Measurements from ENCODE around the gene GMDS.
"Not testable (repeated sequence)": the region's sequence is repeated elsewhere in the genome, so short reads cannot be mapped to it uniquely, and the experiment has no call there.

Gene GMDS

DNA sequence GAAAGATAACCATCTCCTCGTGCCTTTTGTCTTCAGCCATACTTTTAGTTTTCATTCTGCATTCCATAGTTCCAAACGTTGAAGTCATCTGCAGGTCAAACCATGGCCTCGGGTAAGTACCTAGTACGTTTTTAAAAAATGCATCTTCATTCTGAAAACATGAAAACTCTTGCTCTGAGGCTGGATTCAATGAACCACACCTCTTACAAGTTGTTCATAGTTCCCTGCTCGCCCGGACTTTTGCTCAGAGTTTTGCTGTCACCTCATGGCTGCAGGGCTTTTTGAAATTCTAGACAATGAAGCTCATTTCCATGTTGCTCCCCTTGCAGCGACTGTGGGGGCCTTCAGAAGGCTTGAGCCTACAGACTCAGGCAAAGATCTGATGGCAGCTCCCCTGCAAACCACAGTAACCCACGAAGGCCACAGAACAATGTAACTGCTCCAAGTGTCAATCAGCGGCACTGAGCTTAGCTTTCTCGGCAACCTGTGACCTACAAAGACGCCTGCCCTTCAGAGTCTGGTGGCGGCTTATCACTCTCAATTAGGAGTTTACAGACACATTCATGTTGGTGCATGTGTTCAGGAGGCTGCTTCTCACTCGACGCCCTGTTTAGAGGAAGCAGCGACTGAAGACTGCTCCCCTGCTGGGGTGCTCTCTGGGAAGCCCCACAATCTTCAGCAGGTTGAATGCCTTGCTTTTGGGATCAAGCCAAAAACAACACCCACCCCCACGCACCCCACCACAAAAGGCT lies 574.5 kb downstream of the GMDS start:
- Mint-ChIP-seq H3K36me3 (ENCODE audit: insufficient read depth) (peaks cover 3% of the 10 kb centered on the region), H3K9me3 (no peaks in the 10 kb centered on the region), H3K4me1 (ENCODE audit: low read depth in 2 of 2) (no peaks in the 10 kb centered on the region), H3K27ac (no peak overlapping the region), H3K27me3 (no peaks in the 10 kb centered on the region), H3K4me3 (no peak overlapping the region)
- ATAC-seq (replicated peaks) (no peak), DNase-seq (no peak)

DNA sequence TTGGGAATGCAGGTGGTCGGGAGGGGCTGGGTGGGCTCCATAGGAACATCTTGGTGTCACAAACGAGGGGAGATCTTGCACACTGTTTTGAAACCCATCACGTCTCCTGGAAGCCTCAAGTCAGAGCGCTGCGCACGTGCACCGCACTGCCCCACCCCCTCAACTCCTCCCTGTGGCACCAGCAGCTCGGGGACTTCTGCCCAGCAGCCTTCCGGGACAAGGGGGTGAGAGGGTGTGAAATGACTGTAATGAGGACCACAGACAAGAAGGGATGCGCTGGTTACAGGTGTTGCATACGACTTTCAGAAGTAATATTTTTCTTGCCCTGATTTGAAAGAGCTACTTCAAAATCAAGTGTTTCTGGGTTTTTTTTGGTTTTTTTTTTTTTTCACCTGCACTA lies 575.4 kb downstream of the GMDS start:
- Mint-ChIP-seq H3K4me3 (no peak overlapping the region), H3K27me3 (no peaks in the 10 kb centered on the region), H3K36me3 (ENCODE audit: insufficient read depth) (peaks cover 3% of the 10 kb centered on the region), H3K27ac (no peak overlapping the region), H3K4me1 (ENCODE audit: low read depth in 2 of 2) (no peaks in the 10 kb centered on the region), H3K9me3 (no peaks in the 10 kb centered on the region)
- DNase-seq, result no peak
- ATAC-seq (replicated peaks), result no peak

DNA sequence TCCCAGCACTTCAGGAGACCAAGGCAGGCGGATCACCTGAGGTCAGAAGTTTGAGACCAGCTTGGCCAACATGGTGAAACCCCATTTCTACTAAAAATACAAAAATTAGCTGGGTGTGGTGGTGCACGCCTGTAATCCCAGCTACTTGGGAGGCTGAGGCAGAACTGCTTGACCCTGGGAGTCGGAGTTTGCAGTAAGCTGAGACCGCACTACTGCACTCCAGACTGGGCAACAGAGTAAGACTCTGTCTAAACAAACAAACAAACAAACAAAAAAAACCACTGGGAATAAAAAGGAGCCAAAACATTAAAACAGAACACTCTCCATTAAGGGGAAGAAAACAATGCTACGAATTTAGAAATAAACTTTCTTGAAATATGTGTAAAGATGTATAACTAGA lies 576.9 kb downstream of the GMDS start:
- not testable (repeated sequence) for DNase-seq; ATAC-seq (replicated peaks); H3K4me1 Mint-ChIP-seq (ENCODE audit: low read depth in 2 of 2); H3K36me3 Mint-ChIP-seq (ENCODE audit: insufficient read depth); H3K27me3 Mint-ChIP-seq; H3K9me3 Mint-ChIP-seq; H3K27ac Mint-ChIP-seq; H3K4me3 Mint-ChIP-seq

DNA sequence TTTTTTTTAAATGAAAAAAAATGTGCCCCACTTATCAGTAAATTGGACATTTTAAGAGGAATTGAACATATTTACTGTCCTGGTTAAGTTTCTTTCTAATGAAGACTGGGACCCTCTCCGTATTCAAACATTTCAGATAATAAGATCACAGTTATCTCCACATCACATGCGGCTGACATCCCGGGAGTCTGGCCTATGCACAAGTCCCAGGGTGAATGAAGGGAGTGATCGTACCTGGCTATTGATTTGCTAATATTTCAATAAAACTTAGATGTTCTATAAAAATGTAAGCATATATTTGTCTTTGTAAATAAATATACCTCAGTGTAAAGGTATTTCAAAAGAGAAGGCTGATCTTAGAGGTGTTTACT lies 577.6 kb downstream of the GMDS start:
- no peaks in the 10 kb centered on the region for H3K4me1 Mint-ChIP-seq (ENCODE audit: low read depth in 2 of 2)
- no peak overlapping the region for H3K27ac Mint-ChIP-seq
- ATAC-seq (replicated peaks) (no peak), DNase-seq (no peak)
- H3K27me3 Mint-ChIP-seq, result no peaks in the 10 kb centered on the region
- H3K4me3 Mint-ChIP-seq, result no peak overlapping the region
- no peaks in the 10 kb centered on the region for H3K9me3 Mint-ChIP-seq
- H3K36me3 Mint-ChIP-seq (ENCODE audit: insufficient read depth), result peaks cover 3% of the 10 kb centered on the region

DNA sequence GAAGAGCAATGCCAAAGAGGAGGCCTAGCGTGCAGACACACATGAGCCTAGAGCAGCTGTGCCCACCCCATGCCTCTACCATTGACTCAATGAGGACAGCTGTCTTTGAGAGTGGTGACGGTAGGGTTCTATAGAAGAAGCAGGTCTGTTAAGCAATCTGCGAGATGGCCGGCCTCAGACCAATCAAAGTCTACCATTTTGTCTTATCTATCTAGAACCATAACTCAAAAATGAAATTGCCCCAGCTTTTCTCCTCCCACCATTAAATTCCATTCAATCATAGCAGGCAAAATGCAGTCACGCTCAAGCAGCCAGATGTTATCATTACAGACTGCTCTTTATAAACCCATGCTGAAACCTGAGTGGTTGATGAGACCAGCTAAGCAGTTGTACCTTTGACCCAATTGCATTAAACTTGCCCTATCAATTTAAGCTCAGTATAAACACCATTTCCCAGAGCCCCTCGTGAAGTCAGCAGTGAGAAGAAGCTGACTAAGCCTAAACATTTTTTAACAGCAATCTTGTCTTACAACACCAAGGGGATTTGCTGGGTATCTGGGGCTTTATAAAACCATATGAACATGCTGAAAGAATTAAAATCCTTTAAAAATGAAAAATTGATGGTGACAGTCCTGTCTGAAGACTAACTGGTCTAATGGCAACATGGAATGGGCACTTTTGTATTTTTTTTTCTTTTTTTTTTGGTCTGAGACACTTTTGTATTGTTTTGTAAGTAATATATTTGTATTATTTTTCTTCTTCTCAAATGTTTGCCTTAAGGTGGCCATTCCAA lies 578.2 kb downstream of the GMDS start:
- ATAC-seq (replicated peaks), result no peak
- no peaks in the 10 kb centered on the region for H3K9me3 Mint-ChIP-seq
- no peak overlapping the region for H3K4me3 Mint-ChIP-seq

DNA sequence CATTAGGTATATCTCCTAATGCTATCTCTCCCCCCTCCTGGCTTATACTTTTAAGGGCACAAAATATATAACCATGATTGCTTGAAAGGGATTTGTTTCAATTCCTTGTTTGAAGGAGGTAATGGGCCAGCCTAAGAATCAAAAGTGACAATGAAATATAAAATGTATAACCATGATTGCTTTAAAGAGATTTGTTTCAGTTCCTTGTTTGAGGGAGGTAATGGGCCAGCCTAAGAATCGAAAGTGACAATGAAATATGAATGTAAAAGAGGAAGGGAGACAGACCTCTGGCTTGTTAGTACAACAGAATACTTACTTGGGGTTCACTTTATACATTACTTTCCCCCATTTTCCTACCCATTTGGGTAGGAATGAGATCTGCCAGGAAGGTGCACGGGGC lies 580.2 kb downstream of the GMDS start:
- no peaks in the 10 kb centered on the region for H3K36me3 Mint-ChIP-seq (ENCODE audit: insufficient read depth)
- no peak overlapping the region for H3K27ac Mint-ChIP-seq
- ATAC-seq (replicated peaks) (peak; percentile 27), DNase-seq (no peak)
- no peak overlapping the region for H3K4me3 Mint-ChIP-seq
- no peaks in the 10 kb centered on the region for H3K27me3 Mint-ChIP-seq
- no peaks in the 10 kb centered on the region for H3K9me3 Mint-ChIP-seq
- peaks cover 0 to 5% of the 10 kb centered on the region in 2 donors for H3K4me1 Mint-ChIP-seq (ENCODE audit: low read depth in 2 of 2)

More for the DNA sequence above, 578.2 kb downstream of the GMDS start:
- Mint-ChIP-seq H3K27me3 (no peaks in the 10 kb centered on the region), H3K36me3 (ENCODE audit: insufficient read depth) (peaks cover 3% of the 10 kb centered on the region), H3K27ac (no peak overlapping the region), H3K4me1 (ENCODE audit: low read depth in 2 of 2) (peaks cover 0 to under 1% of the 10 kb centered on the region in 2 donors)
- DNase-seq, result no peak

DNA sequence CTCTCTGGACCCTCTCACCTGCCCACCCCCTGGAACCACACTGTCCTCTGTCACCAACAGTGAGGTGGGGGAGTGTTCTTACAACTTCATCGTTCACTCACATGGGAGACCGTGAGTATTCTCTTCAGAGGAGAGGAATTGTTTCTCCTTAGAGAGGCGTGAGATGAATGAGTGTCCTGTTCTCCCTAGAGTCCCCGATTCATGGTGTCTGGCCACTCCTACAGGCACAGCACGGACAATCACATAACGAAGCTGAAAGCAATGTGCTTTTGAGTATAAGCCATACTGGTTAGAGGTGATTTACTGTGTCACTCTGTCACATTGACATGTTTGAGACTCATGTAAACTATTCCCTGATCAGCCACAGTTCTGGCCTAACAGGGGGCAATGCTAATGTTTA lies 581.1 kb downstream of the GMDS start:
- ATAC-seq (replicated peaks) (no peak), DNase-seq (no peak)
- Mint-ChIP-seq H3K9me3 (no peaks in the 10 kb centered on the region), H3K36me3 (ENCODE audit: insufficient read depth) (no peaks in the 10 kb centered on the region), H3K27ac (no peak overlapping the region), H3K27me3 (no peaks in the 10 kb centered on the region), H3K4me3 (no peak overlapping the region), H3K4me1 (ENCODE audit: low read depth in 2 of 2) (peaks cover 0 to 12% of the 10 kb centered on the region in 2 donors)

DNA sequence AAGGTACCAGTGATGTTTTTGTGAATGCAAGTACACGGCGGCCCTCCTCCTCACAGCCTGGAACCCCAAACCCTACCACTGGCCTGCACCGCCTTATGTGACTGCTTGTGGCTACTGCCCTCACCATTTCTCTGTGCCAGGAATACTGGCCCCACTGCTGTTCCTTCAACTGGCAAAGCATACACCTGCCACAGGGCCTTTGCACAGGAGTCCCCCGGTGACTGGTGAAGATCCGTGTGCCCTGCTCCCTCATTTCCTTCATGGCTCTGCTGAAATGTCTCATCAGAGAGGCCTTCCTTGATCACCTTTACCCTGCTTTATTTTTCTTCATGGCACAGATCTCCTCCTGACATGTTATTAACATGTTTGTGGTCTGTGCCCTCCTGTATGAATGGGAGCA lies 581.9 kb downstream of the GMDS start:
- ATAC-seq (replicated peaks), result no peak
- Mint-ChIP-seq H3K4me3 (no peak overlapping the region), H3K9me3 (no peaks in the 10 kb centered on the region), H3K27me3 (no peaks in the 10 kb centered on the region), H3K27ac (no peak overlapping the region), H3K36me3 (ENCODE audit: insufficient read depth) (no peaks in the 10 kb centered on the region), H3K4me1 (ENCODE audit: low read depth in 2 of 2) (peaks cover 0 to 12% of the 10 kb centered on the region in 2 donors)
- no peak for DNase-seq

DNA sequence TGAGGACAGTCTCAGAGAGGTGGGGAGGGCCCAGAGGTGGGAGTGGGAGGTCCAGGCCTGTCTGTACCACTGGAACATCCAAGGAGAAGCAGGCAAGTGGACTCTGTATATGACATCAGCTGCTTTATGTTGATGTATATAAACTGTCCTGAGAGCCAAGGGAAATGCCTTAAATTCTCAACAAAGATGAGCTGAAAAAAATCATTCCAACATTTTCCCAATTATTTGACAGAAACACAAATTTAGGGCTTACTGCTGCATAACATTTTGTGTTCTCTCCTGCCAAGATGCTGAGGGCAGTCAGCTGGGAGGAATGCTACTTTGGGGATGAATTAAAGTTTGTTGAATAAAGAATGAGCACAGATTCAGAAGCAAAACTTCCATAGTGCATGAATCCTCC lies 582.9 kb downstream of the GMDS start:
- Mint-ChIP-seq H3K9me3 (no peaks in the 10 kb centered on the region), H3K4me3 (no peak overlapping the region), H3K27ac (no peak overlapping the region), H3K36me3 (ENCODE audit: insufficient read depth) (peaks cover 3% of the 10 kb centered on the region), H3K4me1 (ENCODE audit: low read depth in 2 of 2) (peaks cover 0 to 12% of the 10 kb centered on the region in 2 donors), H3K27me3 (no peaks in the 10 kb centered on the region)
- ATAC-seq (replicated peaks) (no peak), DNase-seq (no peak)

DNA sequence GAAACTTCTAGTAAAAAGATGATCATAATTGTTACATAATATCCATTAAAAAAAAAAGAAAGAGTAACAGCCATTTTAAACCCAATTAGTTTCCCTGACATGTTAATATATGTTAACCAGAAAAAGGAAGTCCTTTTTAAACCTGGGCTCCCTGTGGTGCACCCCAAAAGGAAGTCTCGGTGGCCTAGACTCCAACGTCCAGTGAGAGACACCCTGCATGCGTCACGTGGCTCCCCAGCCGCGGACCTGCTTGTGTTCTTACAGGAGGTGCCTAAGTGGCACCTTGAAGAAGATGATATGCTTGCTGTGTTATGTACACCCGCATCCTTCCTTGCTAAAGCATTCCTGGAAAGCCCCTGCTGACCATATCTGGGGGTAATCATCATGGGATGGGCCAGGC lies 585.6 kb downstream of the GMDS start:
- Mint-ChIP-seq H3K4me3 (no peak overlapping the region), H3K4me1 (ENCODE audit: low read depth in 2 of 2) (peaks cover 0 to 12% of the 10 kb centered on the region in 2 donors), H3K36me3 (ENCODE audit: insufficient read depth) (peaks cover 4% of the 10 kb centered on the region), H3K27me3 (no peaks in the 10 kb centered on the region), H3K27ac (no peak overlapping the region), H3K9me3 (no peaks in the 10 kb centered on the region)
- no peak for ATAC-seq (replicated peaks)
- no peak for DNase-seq

DNA sequence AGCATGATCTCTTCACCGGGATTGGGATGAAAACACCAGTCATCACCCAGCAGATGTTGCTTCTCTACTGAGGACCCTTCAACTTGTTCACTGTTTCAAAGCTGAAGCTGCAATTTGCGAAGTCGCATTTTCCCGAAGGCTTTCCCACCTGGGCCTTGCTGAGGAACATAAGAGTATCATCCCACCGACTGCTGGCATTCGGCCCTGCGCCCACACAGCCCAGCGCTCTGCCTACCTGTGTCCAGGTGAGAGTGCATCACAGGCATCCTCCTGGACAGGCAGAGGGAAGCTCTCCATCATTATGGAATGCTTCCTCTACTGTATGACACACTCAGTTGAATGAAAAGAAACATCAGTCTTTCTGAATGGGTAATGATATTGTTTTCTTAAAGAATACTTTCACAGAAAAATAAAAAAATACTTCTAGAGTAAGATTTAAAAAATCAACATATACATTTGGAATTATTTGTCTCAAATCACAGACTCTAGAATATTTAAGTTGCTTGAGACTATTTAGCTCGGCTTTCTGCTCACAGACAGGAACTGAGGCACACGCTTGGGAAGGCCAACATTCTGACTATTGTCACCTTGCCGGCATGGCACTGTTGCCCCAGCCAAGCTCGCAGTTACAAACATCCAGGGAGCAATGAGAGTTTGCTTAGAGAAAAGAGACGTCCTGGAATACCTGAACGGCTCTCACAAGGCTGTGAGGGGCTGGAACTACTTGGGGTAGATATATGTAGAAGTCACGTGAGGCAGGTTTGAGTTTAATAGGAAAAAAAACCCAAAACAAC lies 587.0 kb downstream of the GMDS start:
- H3K36me3 Mint-ChIP-seq (ENCODE audit: insufficient read depth), result peaks cover 4% of the 10 kb centered on the region
- no peak overlapping the region for H3K4me3 Mint-ChIP-seq
- no peaks in the 10 kb centered on the region for H3K27me3 Mint-ChIP-seq
- DNase-seq (no peak), ATAC-seq (replicated peaks) (no peak)
- H3K27ac Mint-ChIP-seq, result no peak overlapping the region
- H3K4me1 Mint-ChIP-seq (ENCODE audit: low read depth in 2 of 2), result peaks cover 0 to 12% of the 10 kb centered on the region in 2 donors
- no peaks in the 10 kb centered on the region for H3K9me3 Mint-ChIP-seq

DNA sequence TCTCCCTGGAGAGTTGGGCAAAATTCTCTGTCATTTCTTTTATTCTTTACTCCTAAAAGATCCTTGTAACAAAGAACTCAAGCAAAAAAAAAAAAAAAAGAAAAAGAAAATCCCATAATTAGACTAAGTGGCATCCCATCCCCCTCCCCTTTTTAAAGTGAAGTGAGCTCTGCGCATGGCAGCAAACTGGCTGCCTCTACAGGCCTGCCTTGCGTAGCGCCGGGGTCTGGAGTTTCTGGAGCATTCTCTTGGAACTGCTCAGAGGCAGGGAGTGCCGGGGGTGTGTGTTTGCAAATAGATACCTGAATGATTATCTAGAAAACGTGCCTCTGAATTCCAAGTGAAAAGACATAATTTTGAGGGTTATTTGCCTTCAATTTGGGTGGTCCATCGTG lies 587.6 kb downstream of the GMDS start:
- DNase-seq (no peak), ATAC-seq (replicated peaks) (no peak)
- Mint-ChIP-seq H3K4me1 (ENCODE audit: low read depth in 2 of 2) (peaks cover 0 to 12% of the 10 kb centered on the region in 2 donors), H3K9me3 (no peaks in the 10 kb centered on the region), H3K27me3 (no peaks in the 10 kb centered on the region), H3K4me3 (no peak overlapping the region), H3K36me3 (ENCODE audit: insufficient read depth) (peaks cover 4% of the 10 kb centered on the region), H3K27ac (no peak overlapping the region)

DNA sequence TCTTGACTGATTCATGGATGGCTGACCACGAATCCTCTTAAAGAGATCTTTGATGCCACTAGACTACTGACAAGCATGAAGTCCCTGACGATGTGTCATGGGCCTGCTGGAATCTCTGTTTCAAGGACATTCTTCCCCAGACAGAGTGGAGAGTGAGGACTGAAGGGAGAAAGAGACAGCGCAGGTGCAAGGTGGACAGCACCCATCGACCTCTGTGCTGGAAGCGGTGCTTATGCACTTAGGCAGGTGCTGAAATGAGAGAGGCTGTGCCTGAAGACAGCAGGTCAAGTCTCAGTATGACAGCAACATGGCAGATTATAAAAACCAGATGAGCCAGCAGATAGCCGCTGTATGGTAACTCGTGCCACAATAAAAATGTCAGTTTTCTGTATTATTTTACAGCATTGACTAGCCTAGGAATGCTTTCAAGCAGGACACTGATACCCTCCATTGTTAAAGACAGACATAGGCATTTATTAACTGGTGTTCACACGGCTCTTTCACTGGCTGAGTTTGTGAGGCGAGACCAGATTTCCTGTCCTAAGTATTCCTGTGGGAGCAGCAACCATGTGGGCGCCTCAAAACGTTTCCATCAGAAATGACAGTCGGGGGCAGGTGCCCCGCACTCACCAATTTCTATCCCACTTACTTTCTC lies 588.2 kb downstream of the GMDS start:
- Mint-ChIP-seq H3K27ac (no peak overlapping the region), H3K27me3 (no peaks in the 10 kb centered on the region), H3K4me3 (no peak overlapping the region), H3K4me1 (ENCODE audit: low read depth in 2 of 2) (peaks cover 0 to 11% of the 10 kb centered on the region in 2 donors), H3K36me3 (ENCODE audit: insufficient read depth) (peaks cover 4% of the 10 kb centered on the region), H3K9me3 (no peaks in the 10 kb centered on the region)
- ATAC-seq (replicated peaks), result no peak
- DNase-seq, result no peak
